Mesothelial cell of epicardium (in vitro differentiated cells): ENCODE measurements around the gene TMEM30A. TPM values are rescaled to one million over a fixed set of nuclear protein-coding genes. Genes with fewer than 3 reads are reported as not detected.

Experiments
- DNase-seq, 2 experiments: peaks; one replicate each; pipeline ENCODE4 v3.0.0; 2021; ENCODE audit warnings: low spot score in 2 of 2; ENCODE audit not compliant: unreplicated experiment in 2 of 2
- H3K27ac Mint-ChIP-seq: 2 replicates; pipeline ENCODE4 v1.8.0; 2021; ENCODE audit warnings: mixed read lengths
- H3K27me3 Mint-ChIP-seq: 2 replicates; pipeline ENCODE4 v1.8.0; 2021; ENCODE audit warnings: low read depth, mixed read lengths
- H3K36me3 Mint-ChIP-seq: 2 replicates; pipeline ENCODE4 v1.8.0; 2021; ENCODE audit warnings: mixed read lengths
- H3K4me1 Mint-ChIP-seq: 2 replicates; pipeline ENCODE4 v1.8.0; 2021; ENCODE audit warnings: mixed read lengths
- H3K4me3 Mint-ChIP-seq: 2 replicates; pipeline ENCODE4 v1.8.0; 2021; ENCODE audit warnings: mild to moderate bottlenecking, moderate library complexity, mixed read lengths
- H3K9me3 Mint-ChIP-seq: 2 replicates; pipeline ENCODE4 v1.8.0; 2021; ENCODE audit warnings: mixed read lengths
- total RNA-seq: library from RNA; stranded (reverse); gene quantifications from 3 replicates; pipeline ENCODE4 v1.2.1, GENCODE V29; 2021
- TF ChIP-seq, protein P1 (sequence below): fragments of 200-600 bp; sonication (generic); IDR thresholded peaks from one replicate; pipeline ENCODE4 v1.5.0; 2021; ENCODE audit warnings: antibody characterized with exemption; ENCODE audit not compliant: unreplicated experiment

The TMEM30A gene
- total RNA-seq, 1 donor from 2014 or later = 87.6 TPM

DNA sequence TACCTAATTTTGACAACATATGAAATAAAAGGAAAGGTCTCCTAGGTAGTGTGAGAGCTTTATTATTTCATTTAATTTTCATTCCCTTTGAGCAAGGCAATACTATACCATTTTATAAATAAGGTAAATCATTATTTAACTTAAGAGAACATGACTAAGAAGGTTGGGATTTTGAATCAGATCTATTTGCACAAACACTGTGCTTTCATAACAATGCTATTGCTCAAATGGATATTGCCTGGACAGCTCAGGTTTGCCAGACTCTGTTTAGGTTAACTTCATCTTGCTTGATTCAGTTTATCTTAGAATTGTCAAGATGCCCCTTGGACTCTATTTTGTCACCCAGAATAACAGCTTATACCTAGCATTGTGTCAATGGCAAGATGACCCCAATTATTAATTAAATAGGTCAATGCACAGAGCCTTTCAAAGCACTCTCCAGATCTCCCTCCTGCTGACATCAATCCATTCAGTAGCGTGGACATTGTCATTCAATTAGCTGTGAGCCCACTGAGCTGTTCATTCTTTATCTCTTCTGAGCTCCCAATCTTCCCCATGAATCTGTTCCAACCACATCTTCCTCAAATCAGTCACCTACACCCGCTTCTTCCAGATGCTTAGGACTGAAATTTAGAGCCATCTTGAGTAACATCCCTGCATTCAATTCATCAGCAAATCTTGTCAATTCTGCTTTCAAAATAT, 42.1 kb upstream of the TMEM30A start:
- no peak for DNase-seq
- H3K27ac Mint-ChIP-seq = no peak overlapping the region

DNA sequence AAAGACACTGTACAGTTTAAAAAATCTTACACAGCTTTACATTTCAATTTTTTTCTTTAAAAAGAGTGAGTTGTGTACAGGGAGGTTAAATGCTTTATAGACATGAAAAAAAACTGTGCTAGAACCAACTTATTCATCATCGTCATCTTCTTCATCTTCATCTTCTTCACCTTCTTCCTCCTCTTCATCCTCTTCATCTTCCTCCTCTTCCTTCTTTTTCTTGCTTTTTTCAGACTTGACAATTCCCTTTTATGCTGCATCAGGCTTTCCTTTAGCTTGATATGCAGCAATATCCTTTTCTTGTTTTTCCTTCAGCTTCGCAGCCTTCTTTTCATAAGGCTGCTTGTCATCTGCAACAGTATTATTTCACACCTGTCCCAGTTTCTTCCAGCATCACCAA, 34.3 kb upstream of the TMEM30A start:
- no peak overlapping the region for H3K4me3 Mint-ChIP-seq
- H3K4me1 Mint-ChIP-seq = peaks cover 22% of the 10 kb centered on the region
- no peak for DNase-seq
- peaks cover 10% of the 10 kb centered on the region for H3K36me3 Mint-ChIP-seq
- no peaks in the 10 kb centered on the region for H3K27me3 Mint-ChIP-seq
- peaks cover 11% of the 10 kb centered on the region for H3K9me3 Mint-ChIP-seq
- TF ChIP-seq, protein P1, sequence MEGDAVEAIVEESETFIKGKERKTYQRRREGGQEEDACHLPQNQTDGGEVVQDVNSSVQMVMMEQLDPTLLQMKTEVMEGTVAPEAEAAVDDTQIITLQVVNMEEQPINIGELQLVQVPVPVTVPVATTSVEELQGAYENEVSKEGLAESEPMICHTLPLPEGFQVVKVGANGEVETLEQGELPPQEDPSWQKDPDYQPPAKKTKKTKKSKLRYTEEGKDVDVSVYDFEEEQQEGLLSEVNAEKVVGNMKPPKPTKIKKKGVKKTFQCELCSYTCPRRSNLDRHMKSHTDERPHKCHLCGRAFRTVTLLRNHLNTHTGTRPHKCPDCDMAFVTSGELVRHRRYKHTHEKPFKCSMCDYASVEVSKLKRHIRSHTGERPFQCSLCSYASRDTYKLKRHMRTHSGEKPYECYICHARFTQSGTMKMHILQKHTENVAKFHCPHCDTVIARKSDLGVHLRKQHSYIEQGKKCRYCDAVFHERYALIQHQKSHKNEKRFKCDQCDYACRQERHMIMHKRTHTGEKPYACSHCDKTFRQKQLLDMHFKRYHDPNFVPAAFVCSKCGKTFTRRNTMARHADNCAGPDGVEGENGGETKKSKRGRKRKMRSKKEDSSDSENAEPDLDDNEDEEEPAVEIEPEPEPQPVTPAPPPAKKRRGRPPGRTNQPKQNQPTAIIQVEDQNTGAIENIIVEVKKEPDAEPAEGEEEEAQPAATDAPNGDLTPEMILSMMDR = no peak
- H3K27ac Mint-ChIP-seq = peak overlapping the region; percentile 40

More for the DNA sequence above, 42.1 kb upstream of the TMEM30A start:
- TF ChIP-seq, protein P1 = no peak
- Mint-ChIP-seq H3K4me3 (no peak overlapping the region), H3K9me3 (peaks cover 9% of the 10 kb centered on the region), H3K27me3 (no peaks in the 10 kb centered on the region), H3K4me1 (no peaks in the 10 kb centered on the region), H3K36me3 (peaks cover 8% of the 10 kb centered on the region)

DNA sequence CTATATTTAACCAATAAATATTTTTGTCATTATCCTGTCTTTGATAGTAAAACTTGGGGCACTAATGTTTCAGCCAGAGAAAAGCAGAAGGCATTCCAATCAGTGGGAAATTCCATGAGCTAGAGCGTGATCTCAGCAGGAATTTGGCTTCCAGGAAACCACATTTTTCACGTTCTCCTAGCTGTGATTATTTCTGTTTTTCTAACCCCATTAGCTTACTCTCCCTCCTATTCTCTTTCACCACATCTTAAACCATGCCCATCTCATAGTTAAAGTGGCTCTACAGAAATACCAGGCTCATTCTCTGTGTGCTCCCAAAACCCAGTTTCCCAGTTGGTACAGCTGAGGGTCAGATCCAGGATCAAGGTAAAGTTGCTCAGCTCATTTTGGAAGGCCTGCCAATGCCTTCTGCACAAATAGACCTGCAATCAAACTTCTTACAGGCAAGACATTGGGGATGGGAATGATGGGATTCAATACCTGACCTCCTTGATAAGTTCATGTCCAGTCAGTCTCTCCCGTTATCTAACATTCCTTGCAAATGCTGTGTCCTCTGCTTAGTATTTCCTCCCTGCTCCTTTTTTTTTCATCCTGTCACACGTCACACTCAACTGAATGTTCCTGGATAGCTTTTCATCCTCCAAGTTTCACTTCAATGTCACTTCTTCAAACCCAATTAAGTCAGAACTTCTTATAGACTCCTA, 33.1 kb upstream of the TMEM30A start:
- H3K27me3 Mint-ChIP-seq = no peaks in the 10 kb centered on the region
- H3K4me3 Mint-ChIP-seq = no peak overlapping the region
- H3K27ac Mint-ChIP-seq = peak overlapping the region; percentile 91
- DNase-seq = no peak
- H3K36me3 Mint-ChIP-seq = peaks cover 15% of the 10 kb centered on the region
- TF ChIP-seq, protein P1 = no peak
- H3K4me1 Mint-ChIP-seq = peaks cover 22% of the 10 kb centered on the region
- H3K9me3 Mint-ChIP-seq = peaks cover 18% of the 10 kb centered on the region

DNA sequence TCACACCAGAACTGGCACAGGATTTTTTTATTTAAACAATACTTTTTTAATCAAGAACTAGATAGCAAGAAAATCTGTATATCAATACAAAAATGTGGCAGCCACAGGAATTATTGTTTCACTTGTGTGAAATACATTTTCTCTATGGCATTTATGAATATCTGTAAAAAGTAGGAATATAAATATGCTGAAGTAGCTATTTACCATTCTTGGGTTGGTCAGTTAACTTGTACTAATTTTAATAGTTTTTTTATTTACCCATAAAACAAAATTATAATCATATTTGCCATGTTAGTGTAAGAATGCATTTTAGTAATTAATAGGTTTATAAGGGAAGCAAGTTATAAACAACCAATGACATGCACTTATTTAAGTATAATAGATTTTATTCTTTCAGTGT, 31.4 kb upstream of the TMEM30A start:
- Mint-ChIP-seq H3K4me1 (peaks cover 22% of the 10 kb centered on the region), H3K27ac (no peak overlapping the region), H3K9me3 (peaks cover 18% of the 10 kb centered on the region), H3K4me3 (no peak overlapping the region), H3K27me3 (no peaks in the 10 kb centered on the region), H3K36me3 (peaks cover 15% of the 10 kb centered on the region)
- TF ChIP-seq, protein P1 = no peak
- DNase-seq = no peak

DNA sequence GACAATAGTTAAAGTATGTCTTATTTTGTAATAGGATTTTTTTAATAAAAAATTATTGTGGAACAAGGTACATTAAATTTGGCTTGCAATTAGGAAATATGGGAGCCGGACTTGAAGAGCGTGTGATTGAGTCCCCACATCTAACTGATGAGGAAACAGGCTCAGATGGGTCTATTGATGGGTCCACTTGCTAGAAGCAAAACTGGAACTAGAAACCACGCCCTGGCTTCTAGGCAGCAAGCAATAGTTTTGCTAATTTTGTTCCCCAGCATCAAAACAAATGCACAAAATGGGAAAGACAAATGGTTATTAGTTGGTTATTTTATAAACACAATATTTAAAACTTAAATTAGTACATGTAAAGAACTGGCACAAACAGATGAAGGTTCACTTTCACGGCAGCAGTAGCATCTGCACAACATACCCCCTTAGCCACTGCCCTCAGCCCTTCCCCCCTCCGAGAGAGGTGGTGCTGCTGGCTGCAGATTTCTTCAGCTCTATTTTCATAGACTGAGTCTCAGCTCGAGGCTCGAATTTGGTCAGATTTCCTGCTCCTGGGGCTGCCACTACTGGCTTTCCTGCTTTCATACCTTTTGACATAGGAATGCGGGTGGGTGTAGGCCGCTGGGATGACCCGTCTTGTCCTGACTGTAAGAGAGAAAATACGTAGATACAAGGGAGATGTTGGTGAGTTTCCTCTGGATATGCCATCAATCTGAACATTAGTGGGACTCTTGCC, 23.8 kb upstream of the TMEM30A start:
- no peak overlapping the region for H3K4me3 Mint-ChIP-seq
- H3K36me3 Mint-ChIP-seq = peaks cover 3% of the 10 kb centered on the region
- TF ChIP-seq, protein P1 = no peak
- H3K9me3 Mint-ChIP-seq = peaks cover 5% of the 10 kb centered on the region
- DNase-seq = no peak
- H3K27me3 Mint-ChIP-seq = no peaks in the 10 kb centered on the region
- H3K4me1 Mint-ChIP-seq = peaks cover 15% of the 10 kb centered on the region
- H3K27ac Mint-ChIP-seq = no peak overlapping the region
